H1 (cell line): Measurements from ENCODE around the gene TAC4. TPM values are rescaled to one million over a fixed set of nuclear protein-coding genes. Genes with fewer than 3 reads are reported as not detected.

Source experiments
- CHD1 ChIP-seq: IDR thresholded peaks from 2 replicates; pipeline ENCODE4 v1.6.1; 2012; ENCODE audit warnings: low read depth, low read length, improper control_type of control experiment
- KDM1A ChIP-seq: fragments of 200-600, 300-600 bp; sonication (generic); IDR thresholded peaks from 2 replicates; pipeline ENCODE4 v1.7.1; 2016; ENCODE audit warnings: mild to moderate bottlenecking, low read length, borderline replicate concordance
- polyA plus RNA-seq, 7 experiments: library from polyadenylated mRNA; depleted of rRNA in 3 of 7; stranded (reverse) in 5 of 7; unstranded in 2 of 7; fragments of >200 nt in 5 of 7; fragments of 200-250 nt in 2 of 7; gene quantifications; 1 replicate in 5 of 7; 2 replicates in 1 of 7; 4 replicates in 1 of 7; pipeline versions ENCODE4 v1.2.1 to v1.2.3, GENCODE V29; 2011 to 2013; ENCODE audit warnings: missing spikeins in 2 of 7, mixed read lengths in 2 of 7
- total RNA-seq: library from RNA; stranded (reverse); fragmentation: NEBNext Ultra II Directional; extraction: Animal tissue kit (Norgen Biotek cat#: 25700); gene quantifications from 2 replicates; pipeline ENCODE4 v1.2.1, GENCODE V29; 2021

Gene TAC4
- total and polyA plus RNA-seq, 2 of the 8 experiments (the other 6 are each of a cell fraction or from before 2014, with no cell fraction given), result 0.15 TPM; not detected in 1

DNA sequence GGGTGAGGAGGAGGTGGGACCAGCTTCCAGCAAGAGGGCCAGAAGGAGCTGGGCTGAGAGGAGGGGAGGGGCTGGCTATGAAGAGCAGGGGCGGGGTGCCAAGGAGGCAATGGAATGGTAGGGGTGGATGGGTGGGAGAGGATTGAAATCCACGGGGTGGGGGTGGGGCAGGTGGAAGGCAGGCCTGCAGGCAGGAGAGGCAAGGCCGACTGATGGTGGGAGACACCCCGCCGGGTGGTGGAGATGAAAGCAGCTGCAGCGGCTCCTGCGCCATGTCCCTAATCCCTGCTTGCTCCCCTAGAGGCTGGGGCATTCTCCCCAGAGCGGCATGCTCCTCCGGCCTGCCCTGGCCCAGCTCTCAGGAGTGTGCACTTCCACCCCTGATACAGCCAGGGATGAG lies 27.8 kb upstream of the TAC4 start (continued):
- TF ChIP-seq CHD1 (no peak), KDM1A (peak; percentile 51; the same call in 1 of the 2 replicates)
